Measurements from ENCODE around the gene FCHO2.
"Not testable (repeated sequence)": the region's sequence is repeated elsewhere in the genome, so short reads cannot be mapped to it uniquely, and the experiment has no call there.

The FCHO2 gene

DNA sequence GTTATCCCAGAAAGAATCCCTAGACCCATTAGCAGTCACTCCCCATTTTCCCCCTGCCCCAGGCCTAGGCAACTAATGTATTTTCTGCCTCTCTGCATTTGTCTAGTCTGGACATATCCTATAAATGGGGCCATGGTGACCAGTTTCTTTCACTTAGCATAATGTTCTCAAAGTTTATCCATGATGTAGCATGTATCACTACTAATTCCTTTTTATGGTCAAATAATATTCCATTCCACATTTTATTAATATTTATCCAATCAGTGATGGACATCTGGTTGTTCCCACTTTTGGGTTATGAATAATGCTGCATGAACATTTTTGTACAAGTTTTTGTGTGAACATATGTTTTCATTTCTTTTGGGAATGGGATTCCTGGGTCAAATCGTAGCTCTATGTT lies 1.5 kb downstream of the FCHO2 start:
- no peak for DNase-seq

- DNase-seq = no peak
These were observed 3.4 kb downstream of the FCHO2 start for GRCh38 chr5:72959257-72959656.

DNA sequence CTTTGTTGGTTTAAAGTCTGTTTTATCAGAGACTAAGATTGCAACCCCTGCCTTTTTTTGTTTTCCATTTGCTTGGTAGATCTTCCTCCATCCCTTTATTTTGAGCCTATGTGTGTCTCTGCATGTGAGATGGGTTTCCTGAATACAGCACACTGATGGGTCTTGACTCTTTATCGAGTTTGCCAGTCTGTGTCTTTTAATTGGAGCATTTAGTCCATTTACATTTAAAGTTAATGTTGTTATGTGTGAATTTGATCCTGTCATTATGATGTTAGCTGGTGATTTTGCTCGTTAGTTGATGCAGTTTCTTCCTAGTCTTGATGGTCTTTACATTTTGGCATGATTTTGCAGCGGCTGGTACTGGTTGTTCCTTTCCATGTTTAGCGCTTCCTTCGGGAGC lies 18.6 kb downstream of the FCHO2 start:
- not testable (repeated sequence) for DNase-seq

GRCh38 chr5:72976810-72977209 lies 21.0 kb downstream of the FCHO2 start:
- DNase-seq = not testable (repeated sequence)

- DNase-seq = no peak
These were observed 29.9 kb downstream of the FCHO2 start for GRCh38 chr5:72985719-72986118.

DNA sequence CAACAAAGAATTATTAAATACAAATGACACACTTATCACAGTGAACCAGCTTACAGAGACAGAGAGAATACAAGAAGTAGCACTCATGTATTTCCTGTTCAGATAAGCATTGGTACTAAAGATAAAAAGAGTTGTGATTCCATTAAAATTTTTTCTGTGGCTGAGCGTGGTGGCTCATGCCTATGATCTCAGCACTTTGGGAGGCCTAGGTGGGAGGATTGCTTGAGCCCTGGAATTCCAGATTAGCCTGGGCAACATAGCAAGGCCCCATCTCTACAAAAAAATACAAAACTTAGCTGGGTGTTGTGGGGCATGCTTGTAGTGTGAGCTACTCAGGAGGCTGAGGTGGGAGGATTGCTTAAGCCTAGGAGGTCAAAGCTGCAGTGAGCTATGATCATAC lies 32.9 kb downstream of the FCHO2 start:
- no peak for DNase-seq

GRCh38 chr5:72991394-72991793 lies 35.6 kb downstream of the FCHO2 start:
- no peak for DNase-seq

DNA sequence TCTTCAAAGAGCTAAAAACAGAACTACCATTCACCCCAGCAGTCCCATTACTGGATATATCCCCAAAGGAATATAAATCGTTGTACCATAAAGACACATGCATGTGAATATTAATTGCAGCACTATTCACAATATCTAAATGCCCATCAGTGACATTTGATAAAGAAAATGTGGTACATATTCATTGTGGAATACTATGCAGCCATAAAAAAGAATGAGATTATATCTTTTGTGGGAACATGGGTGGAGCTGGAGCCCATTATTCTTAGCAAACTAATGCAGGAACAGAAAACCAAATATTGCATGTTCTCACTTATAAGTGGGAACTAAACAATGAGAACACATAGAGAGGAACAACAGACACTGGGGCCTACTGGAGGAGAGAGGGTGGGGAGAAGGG lies 38.7 kb downstream of the FCHO2 start:
- DNase-seq = no peak

- no peak for DNase-seq
These were observed 40.8 kb downstream of the FCHO2 start for GRCh38 chr5:72996632-72997031.

DNA sequence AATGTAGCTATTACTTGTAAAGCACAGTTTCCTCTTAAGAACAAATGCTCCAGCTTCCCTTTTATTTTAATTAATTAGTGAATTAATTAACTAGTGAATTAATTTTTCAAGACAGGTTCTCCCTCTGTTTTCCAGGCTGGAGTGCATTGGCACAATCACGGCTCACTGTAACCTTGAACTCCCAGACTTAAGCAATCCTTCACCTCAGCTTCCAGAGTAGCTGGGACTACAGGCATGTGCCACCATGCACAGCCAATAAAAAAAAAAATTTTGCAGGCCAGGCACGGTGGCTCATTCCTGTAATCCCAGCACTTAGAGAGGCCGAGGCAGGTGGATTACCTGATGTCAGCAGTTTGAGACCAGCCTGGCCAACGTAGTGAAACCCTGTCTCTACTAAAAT lies 44.1 kb downstream of the FCHO2 start:
- no peak for DNase-seq

DNA sequence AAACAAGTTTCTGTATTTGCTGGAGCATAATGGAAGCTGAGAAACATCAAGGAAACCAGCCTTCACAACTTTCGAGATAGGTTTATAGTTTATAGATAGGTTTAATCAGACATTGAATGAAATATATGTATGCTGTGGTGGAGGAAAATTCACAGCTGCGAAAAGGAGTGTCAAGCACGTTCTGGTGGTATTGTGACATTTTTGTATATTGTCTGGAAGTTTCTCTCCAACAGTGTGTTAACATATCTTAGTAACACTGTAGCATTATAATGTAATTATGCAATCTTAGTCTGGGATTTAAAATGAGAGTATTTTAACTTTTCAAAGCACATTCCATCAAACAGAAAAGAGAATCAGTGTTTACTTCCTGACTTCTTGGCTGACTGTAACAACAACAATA lies 50.0 kb downstream of the FCHO2 start:
- DNase-seq = no peak

DNA sequence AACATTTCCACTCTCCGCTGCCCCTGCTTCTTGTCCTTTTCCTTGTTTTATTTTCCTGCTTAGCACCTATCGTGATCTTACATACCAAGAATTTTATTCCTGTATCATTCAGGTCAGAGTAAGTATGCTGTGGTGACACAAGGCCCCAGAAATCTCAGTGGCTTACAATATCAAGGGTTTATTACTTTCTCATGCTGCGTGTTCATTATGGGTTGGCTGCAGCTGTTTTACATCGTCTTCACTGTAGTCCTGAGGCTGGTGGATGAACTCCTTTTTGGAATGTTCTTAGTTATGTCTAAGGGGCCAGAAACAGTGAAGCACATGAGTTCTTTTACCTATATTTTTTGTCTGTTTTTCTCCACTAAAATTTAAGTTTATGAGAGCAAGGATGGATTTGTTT lies 51.2 kb downstream of the FCHO2 start:
- DNase-seq = no peak

DNA sequence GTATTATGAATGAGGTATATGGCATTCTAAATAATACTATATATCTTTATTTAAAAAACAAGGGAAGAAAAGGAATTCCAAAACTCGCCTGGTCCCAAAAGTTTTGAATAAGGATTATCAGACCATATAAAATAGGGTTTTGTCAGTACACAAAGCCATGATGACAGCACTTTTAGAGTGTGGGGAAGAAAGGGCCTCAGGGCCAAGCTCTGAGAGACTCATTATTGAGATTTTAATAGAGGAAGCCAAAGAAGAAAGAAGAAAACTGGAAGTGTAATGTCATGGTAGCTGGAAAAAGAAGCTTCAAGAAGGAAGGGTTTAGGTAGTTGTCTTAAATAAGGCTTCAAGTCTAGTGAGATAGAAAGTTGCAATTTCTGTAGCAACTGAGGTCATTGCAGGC lies 53.0 kb downstream of the FCHO2 start:
- no peak for DNase-seq

DNA sequence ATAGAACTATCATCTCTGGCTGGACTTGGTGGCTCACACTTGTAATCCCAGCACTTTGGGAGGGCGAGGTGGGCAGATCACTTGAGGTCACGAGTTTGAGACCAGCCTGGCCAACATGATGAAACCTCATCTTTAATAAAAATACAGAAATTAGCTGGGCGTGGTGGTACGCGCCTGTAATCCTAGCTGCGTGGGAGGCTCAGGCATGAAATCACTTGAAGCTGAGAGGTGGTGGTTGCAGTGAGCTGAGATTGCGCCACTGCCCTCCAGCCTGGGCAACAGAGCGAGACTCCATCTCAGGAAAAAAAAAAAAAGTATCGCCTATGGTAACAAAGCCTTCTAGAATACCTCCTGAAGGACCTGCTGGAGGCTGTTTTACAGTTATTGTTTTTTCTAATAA lies 55.8 kb downstream of the FCHO2 start:
- DNase-seq = not testable (repeated sequence)

DNA sequence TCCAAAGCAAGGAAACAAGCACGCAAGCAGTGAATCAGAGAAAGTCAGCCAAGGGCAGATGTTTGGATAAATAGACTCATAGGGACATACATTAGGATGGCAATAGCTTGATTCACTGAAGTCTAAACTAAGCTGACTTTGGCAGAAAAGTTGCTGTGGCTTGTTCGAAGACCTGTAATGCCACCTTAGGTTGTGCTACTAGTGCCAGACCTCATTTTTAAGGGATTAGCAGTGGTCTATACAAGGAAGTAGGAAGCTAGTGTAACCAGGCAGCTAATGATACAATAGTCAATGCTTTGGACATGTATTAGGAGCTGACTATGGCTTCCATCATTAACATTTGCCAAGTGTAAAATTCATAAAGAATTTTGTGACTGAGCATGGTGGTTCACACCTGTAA lies 63.1 kb downstream of the FCHO2 start:
- DNase-seq = no peak

GRCh38 chr5:73019766-73020165 lies 63.9 kb downstream of the FCHO2 start:
- no peak for DNase-seq

- DNase-seq = no peak
These were observed 66.8 kb downstream of the FCHO2 start for GRCh38 chr5:73022471-73023169.

- not testable (repeated sequence) for DNase-seq
These were observed 69.2 kb downstream of the FCHO2 start for GRCh38 chr5:73024946-73025544.

DNA sequence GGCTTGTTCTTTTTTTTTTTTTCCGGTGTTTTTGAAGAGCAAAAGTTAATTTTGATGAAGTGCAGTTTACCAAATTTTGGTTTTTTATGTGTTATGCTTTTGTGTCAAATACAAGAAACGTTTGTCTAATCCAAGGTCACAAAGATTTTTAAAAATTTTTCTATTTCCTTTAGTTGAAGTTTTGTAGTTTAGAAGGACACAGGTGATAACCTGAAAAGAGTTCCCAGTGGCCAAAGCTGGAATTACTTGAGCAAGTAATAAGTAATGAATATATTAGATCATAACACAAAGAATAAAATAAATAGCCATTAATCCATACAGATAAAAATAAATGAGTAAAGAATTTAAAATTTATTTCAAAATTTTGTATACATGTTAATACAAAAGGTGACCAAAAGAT lies 71.5 kb downstream of the FCHO2 start:
- DNase-seq = no peak

DNA sequence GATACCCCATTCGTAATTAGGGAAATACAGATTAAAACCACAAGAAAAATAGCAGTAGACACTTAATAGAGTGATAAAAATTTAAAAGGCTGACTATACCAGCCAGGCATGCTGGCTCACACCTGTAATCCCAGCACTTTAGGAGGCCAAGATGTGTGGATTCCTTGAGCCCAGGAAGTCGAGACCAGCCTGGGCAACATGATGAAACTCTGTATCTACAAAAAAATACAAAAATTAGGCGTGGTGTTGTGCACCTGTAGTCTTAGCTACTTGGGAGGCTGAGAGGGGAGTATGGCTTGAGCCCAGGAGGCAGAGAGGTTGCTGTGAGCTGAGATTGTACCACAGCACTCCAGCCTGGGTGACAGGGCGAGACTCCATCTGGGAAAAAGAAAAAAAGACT lies 72.0 kb downstream of the FCHO2 start:
- no peak for DNase-seq

DNA sequence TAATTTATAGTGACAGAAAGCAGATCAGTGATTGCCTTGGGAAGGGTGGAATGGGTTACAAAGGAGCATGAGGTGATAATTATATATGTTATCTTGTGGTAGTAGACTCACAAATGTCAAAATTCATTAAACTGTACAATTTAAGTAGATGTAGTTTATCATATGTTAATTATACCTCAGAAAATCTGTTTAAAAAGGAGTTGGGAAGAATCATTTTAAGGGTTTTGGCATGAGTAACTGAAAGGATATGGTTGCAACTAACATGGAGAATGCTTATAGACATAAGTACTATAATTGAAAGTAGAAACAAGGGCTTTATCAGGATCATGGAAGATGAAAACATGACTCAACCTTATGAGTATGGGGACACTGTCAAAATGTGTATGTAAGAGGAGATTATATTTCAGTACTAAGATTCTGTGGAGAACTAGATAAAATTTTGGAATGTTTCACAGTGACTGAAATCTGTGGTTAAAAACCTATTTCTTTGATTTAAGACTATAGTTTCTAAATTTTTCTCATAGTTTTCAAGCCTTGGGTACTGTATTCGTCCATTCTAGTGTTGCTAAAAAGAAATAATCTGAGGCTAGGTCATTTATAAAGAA lies 73.3 kb downstream of the FCHO2 start:
- DNase-seq = no peak

DNA sequence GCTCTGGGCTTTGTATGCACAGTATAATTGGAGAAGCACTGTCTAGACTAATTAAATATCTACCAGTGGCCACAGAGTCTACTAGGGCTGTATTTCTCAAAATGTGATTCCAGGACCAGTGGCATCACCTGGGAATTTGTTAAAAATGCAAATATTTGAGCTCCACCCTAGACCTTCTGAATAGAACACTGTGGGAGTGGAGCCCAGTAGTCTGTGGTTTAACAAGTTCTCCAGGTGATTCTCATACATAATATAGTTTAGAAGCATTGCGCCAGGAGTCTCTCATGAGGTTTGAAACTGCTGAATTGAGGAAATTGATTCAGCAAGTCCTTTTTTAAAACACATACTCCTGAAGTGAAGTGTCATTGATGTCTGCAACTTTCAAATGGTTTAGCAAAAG lies 74.7 kb downstream of the FCHO2 start:
- DNase-seq = no peak

GRCh38 chr5:73030995-73031394 lies 75.2 kb downstream of the FCHO2 start:
- DNase-seq = no peak

GRCh38 chr5:73031839-73032238 lies 76.0 kb downstream of the FCHO2 start:
- DNase-seq = no peak

DNA sequence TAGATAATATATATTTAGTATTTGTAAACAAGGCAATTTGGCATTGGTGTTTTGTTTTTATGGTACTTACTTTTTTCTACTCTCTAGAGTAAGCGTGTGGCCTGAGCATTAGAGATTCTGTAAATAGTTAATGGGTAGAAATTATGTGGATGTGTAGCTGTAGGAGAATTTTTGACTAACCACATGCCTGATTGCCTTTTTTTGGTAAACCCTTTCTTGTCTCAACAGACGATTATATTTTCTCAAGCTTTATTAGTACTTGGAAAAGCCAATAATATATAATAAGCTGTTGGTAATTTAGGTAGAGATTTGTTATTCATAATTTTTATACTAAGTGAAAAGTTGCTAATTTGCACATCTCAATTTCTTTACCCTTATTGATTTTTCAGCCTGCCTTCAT lies 76.8 kb downstream of the FCHO2 start:
- no peak for DNase-seq
